ENCODE measurements around the gene CCNA2.

DNA sequence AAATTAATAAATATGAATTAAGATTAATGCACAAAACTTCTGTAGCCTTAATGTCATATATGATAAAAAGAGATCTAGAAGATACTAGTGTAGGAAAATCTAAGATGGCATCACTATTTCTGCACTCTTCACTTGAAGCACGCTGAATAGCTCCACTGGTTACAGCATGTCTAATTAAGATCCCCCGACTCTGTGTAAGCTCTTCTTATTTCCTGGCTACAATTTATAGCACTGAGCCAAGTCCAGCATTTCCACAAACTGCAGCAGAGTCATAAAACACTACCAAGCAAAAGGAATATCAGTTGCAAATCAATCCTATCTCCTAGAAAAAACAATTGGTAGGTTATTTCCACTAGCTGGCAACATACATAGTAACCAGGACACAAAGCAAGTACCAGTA is 1.3 kb upstream of the CCNA2 start:
- TF ChIP-seq, protein P1, sequence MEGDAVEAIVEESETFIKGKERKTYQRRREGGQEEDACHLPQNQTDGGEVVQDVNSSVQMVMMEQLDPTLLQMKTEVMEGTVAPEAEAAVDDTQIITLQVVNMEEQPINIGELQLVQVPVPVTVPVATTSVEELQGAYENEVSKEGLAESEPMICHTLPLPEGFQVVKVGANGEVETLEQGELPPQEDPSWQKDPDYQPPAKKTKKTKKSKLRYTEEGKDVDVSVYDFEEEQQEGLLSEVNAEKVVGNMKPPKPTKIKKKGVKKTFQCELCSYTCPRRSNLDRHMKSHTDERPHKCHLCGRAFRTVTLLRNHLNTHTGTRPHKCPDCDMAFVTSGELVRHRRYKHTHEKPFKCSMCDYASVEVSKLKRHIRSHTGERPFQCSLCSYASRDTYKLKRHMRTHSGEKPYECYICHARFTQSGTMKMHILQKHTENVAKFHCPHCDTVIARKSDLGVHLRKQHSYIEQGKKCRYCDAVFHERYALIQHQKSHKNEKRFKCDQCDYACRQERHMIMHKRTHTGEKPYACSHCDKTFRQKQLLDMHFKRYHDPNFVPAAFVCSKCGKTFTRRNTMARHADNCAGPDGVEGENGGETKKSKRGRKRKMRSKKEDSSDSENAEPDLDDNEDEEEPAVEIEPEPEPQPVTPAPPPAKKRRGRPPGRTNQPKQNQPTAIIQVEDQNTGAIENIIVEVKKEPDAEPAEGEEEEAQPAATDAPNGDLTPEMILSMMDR (IDR thresholded peaks at IDR 0.05), result no peak
- no peak for TF ChIP-seq POLR2AphosphoS5 (IDR thresholded peaks at IDR 0.05)

Measured in breast epithelium (tissue), 3 donors.